IMR-90 (cell line): ENCODE measurements around the gene EHBP1.

Experiments
- BHLHE40 ChIP-seq: fragments of 150-350 bp; IDR thresholded peaks from 2 replicates; pipeline ENCODE4 v1.6.1; 2016; ENCODE audit warnings: mild to moderate bottlenecking, low read depth, low read length
- CEBPB ChIP-seq: IDR thresholded peaks from 2 replicates; pipeline ENCODE4 v1.6.1; 2012; ENCODE audit warnings: low read depth, low read length, improper control_type of control experiment
- CTCF ChIP-seq: conservative IDR thresholded peaks from 2 replicates; pipeline ENCODE4 v1.5.1; 2012; ENCODE audit warnings: mild to moderate bottlenecking, low read depth, low read length, improper control_type of control experiment
- FOS ChIP-seq: fragments of 150-350 bp; IDR thresholded peaks from 2 replicates; pipeline ENCODE4 v1.6.1; 2016; ENCODE audit warnings: low read depth, low read length
- MAFK ChIP-seq: IDR thresholded peaks from 2 replicates; pipeline ENCODE4 v1.6.1; 2012; ENCODE audit warnings: low read depth, low read length, improper control_type of control experiment
- MAZ ChIP-seq: IDR thresholded peaks from 2 replicates; pipeline ENCODE4 v1.6.1; 2012; ENCODE audit warnings: low read depth, mild to moderate bottlenecking, low read length, improper control_type of control experiment, moderate library complexity, borderline replicate concordance
- MXI1 ChIP-seq: IDR thresholded peaks from 2 replicates; pipeline ENCODE4 v1.6.1; 2012; ENCODE audit warnings: low read depth, mild to moderate bottlenecking, low read length, moderate library complexity, borderline replicate concordance
- POLR2A ChIP-seq: IDR thresholded peaks from 2 replicates; pipeline ENCODE4 v1.6.1; 2012; ENCODE audit warnings: mild to moderate bottlenecking, low read depth, low read length
- RAD21 ChIP-seq: IDR thresholded peaks from 2 replicates; pipeline ENCODE4 v1.6.1; 2012; ENCODE audit warnings: low read length, improper control_type of control experiment
- RCOR1 ChIP-seq: IDR thresholded peaks from 2 replicates; pipeline ENCODE4 v1.6.1; 2012; ENCODE audit warnings: mild to moderate bottlenecking, low read length, improper control_type of control experiment; ENCODE audit not compliant: insufficient replicate concordance
- RFX5 ChIP-seq: IDR thresholded peaks from 2 replicates; pipeline ENCODE4 v1.8.0; 2012; ENCODE audit warnings: low read depth, mild to moderate bottlenecking, low read length, moderate library complexity
- SMC3 ChIP-seq: fragments of 150-350 bp; IDR thresholded peaks from 2 replicates; pipeline ENCODE4 v1.6.1; 2016; ENCODE audit warnings: low read depth, mild to moderate bottlenecking, antibody characterized with exemption, low read length, moderate library complexity
- USF2 ChIP-seq: fragments of 150-350 bp; IDR thresholded peaks from 2 replicates; pipeline ENCODE4 v1.6.1; 2017; ENCODE audit warnings: mild to moderate bottlenecking, antibody characterized with exemption, low read length, low read depth

GRCh38 chr2:62797107-62797506 is 91.6 kb downstream of the EHBP1 start:
- TF ChIP-seq CTCF, result no peak
- TF ChIP-seq RAD21, result no peak
- no peak for TF ChIP-seq POLR2A
- no peak for TF ChIP-seq BHLHE40
- TF ChIP-seq RFX5, result no peak
- no peak for TF ChIP-seq RCOR1
- no peak for TF ChIP-seq USF2
- no peak for TF ChIP-seq MAFK
- no peak for TF ChIP-seq MXI1
- TF ChIP-seq MAZ, result no peak
- TF ChIP-seq FOS, result no peak
- TF ChIP-seq CEBPB, result no peak
- TF ChIP-seq SMC3, result no peak
